GM18511 (cell line): ENCODE measurements around the gene HOMER2.
"Not testable (repeated sequence)": the region's sequence is repeated elsewhere in the genome, so short reads cannot be mapped to it uniquely, and the experiment has no call there.

Experiments
- ATAC-seq: cut with Tn5 transposase; IDR thresholded peaks from one replicate; pipeline ENCODE4 v1.9.1; 2021; ENCODE audit warnings: mild to moderate bottlenecking, moderate library complexity; ENCODE audit not compliant: unreplicated experiment

Gene HOMER2

GRCh38 chr15:82966671-82967071, 14.2 kb upstream of the HOMER2 start:
- peak; percentile 96 for ATAC-seq

- no peak for ATAC-seq
Measured at GRCh38 chr15:82964890-82965289, 12.4 kb upstream of the HOMER2 start.

GRCh38 chr15:82963471-82964341, 11.2 kb upstream of the HOMER2 start:
- ATAC-seq, result no peak

GRCh38 chr15:82960766-82961165, 8.2 kb upstream of the HOMER2 start:
- no peak for ATAC-seq

GRCh38 chr15:82959423-82959822, 6.9 kb upstream of the HOMER2 start:
- no peak for ATAC-seq

- no peak for ATAC-seq
Measured at GRCh38 chr15:82958638-82959037, 6.1 kb upstream of the HOMER2 start.

- no peak for ATAC-seq
Measured at GRCh38 chr15:82951472-82952157, 905 bp downstream of the HOMER2 start.

- peak; percentile 74 for ATAC-seq
Measured at GRCh38 chr15:82950746-82951370, 1.7 kb downstream of the HOMER2 start.

GRCh38 chr15:82950295-82950694, 2.2 kb downstream of the HOMER2 start:
- ATAC-seq, result peak; percentile 36

GRCh38 chr15:82946155-82946701, 6.3 kb downstream of the HOMER2 start:
- no peak for ATAC-seq

GRCh38 chr15:82945326-82945725, 7.2 kb downstream of the HOMER2 start:
- ATAC-seq, result no peak

- no peak for ATAC-seq
Measured at GRCh38 chr15:82944821-82945220, 7.7 kb downstream of the HOMER2 start.

- no peak for ATAC-seq
Measured at GRCh38 chr15:82944056-82944455, 8.5 kb downstream of the HOMER2 start.

GRCh38 chr15:82943176-82943575, 9.3 kb downstream of the HOMER2 start:
- no peak for ATAC-seq

- no peak for ATAC-seq
Measured at GRCh38 chr15:82942691-82943090, 9.8 kb downstream of the HOMER2 start.

GRCh38 chr15:82939678-82940077, 12.8 kb downstream of the HOMER2 start:
- not testable (repeated sequence) for ATAC-seq

- ATAC-seq, result no peak
Measured at GRCh38 chr15:82937712-82938058, 14.8 kb downstream of the HOMER2 start.

GRCh38 chr15:82936966-82937711, 15.4 kb downstream of the HOMER2 start:
- ATAC-seq, result no peak

GRCh38 chr15:82935382-82935781, 17.1 kb downstream of the HOMER2 start:
- no peak for ATAC-seq

GRCh38 chr15:82934100-82934880, 18.2 kb downstream of the HOMER2 start:
- no peak for ATAC-seq
